ENCODE data around the gene NIPAL4.

The NIPAL4 gene

DNA sequence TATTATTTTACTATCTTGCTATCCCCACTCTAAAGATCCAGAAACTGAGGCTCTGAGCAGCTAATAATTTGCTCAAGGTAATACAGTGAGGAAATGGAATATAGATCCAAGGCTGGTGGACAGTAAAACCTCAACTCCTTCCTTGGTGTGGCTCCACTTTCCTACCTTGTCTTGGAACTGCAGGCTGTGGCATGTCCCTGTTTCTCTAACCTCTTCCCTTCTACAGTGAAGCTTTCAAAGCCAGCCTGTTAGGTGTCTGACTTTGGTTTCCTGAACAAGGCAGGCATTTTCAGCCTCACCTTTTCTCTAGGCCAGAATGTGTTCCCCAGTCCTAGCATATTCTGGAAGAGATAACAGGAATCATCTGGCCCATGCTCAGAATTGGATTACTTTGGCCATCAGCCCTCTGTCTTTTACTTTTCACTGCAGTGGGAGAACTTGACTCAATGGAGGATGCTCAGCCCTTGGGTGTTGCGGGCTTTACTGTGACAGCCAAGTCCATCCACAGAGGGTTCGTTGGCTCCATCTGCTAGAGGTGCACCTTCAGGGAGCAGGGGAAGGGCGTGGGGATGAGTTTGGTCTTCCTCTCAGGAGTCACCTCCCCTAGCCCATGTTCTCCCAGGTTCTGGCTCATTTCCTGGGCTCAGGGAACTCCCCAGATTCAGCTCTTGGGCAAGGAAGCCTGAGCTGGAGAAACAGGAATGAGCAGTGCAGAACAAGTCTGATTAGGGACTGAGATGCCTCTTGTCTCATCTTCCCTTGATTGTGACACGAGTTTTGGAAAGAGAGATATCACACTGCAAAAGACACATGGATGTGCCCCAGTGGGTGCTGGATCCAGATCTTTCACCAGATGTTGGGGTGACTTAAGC lies 1.1 kb downstream of the NIPAL4 start:
- DNase-seq (ENCODE audit: low read depth) = no peak
- no peak overlapping the region for H3K4me3 ChIP-seq (ENCODE audit: low read depth, low read length)

DNA sequence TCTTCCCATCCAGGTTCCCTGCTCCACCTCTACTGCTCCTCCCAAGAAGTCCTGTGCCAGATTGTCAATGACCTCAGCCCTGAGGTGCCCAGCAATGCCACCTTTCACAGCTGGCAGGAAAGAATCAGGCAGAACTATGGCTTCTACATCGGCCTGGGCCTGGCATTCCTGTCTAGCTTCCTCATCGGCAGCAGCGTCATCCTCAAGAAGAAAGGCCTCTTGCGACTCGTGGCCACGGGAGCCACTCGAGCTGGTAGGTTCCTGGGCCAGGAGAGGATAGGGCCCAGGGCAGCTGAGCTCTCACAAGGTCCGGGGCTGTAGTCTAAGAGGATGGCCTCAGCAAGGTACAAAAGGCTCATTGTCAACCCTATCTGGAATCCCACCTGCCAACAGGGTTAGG lies 3.1 kb downstream of the NIPAL4 start:
- no peak for DNase-seq (ENCODE audit: low read depth)
- no peak overlapping the region for H3K4me3 ChIP-seq (ENCODE audit: low read depth, low read length)

DNA sequence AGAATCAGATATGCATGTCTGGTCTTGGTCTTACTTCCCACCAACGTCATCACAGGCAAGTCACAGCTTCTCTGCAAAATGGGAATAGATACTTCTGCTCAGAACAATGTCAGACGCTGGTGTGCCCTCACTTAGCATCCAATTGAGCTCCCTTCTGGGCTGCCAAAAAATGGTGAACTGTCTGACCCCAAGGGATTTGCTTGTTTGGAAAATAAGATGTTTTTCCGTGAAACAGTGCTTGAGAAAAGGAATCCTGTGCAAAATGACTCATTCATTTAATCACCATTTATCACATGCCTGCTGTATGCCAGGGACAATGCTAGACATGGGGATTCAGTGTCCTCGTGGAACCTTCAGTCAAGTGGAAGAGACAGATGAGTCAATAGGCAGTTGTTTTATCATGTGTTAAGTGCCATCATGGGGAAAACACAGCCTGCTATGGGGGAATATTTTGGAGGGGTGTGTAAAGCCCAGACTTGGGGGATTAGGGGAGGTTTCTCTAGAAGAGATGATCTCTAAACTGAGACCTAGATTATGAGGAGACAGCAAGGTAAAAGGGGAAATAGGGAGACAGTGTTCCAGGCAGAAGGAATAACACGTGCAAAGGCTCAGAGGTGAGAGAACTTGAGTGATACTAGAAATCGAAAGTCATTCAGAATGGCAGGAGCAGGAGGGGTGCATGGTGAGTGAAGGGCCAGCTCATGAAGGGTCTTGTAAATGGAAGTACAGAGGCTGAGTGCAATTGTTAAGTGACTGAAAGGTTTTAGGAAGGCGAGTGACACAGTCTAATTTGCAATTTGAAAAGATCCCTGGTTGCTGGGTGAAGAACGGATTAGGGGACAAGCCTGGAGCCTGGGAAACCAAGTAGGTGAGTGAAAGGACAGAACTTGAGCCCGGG lies 3.9 kb downstream of the NIPAL4 start:
- H3K4me3 ChIP-seq (ENCODE audit: low read depth, low read length) = no peak overlapping the region
- peak; percentile 62 for DNase-seq (ENCODE audit: low read depth)

DNA sequence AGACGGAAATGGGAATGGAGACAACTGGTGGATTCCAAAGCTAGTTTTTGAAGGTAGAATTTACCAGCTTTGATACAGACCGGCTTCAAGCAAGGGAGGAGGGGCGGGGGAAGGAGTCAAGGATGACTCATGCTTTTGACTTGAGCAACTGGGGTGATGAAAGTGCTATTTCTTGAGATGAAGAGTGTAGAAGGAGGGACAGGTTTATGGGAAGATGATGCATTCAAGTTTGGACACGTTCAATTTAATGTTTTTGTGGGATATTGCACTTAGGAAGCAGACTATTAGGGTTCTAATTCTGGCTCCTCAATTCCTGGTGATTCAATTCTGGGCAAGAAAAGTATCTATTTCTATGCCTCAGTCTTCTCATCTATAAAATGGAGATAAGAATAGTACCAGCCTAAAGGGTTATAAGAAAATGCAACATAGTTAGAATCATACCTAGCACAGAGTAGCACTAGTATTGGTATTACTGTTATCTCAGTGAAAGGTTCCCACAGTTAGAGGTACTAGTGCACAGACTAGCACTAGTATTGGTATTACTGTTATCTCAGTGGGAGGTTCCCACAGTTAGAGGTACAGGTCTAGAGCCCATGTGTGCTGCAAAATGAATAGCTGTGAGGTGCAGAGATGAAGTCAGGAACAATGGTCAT lies 4.6 kb downstream of the NIPAL4 start:
- peak; percentile 90 for DNase-seq (ENCODE audit: low read depth)
- H3K4me3 ChIP-seq (ENCODE audit: low read depth, low read length) = no peak overlapping the region

DNA sequence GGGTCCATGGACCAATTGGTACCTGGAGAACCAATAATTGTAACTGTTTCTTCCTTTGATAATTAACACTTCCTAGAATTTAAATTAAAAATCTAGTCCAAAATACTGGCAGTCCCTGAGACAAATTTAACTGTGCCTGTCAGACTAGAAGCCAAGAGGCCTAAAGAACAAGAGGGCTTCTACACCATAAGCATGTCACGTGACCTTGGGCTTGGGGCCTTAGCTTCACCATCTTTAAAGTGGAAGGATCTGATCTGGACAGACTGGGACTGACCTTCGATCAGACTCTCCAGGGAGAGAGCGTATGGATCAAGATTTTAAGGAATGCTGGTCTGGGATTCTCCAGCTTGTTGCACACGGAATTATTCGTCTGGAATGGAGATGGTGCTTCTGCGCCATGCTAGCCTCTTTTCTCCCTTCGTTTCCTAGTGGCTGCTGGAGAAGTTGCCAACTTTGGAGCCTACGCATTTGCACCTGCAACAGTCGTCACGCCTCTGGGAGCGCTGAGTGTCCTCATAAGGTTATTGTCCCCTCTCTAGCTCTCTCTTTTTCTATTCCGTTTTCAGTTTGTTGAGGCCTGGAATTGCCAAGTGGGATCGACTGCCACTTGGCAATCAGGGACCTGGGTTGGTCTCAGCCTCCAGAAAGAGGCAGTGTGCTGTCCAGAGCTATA lies 8.4 kb downstream of the NIPAL4 start:
- H3K4me3 ChIP-seq (ENCODE audit: low read depth, low read length) = no peak overlapping the region

DNA sequence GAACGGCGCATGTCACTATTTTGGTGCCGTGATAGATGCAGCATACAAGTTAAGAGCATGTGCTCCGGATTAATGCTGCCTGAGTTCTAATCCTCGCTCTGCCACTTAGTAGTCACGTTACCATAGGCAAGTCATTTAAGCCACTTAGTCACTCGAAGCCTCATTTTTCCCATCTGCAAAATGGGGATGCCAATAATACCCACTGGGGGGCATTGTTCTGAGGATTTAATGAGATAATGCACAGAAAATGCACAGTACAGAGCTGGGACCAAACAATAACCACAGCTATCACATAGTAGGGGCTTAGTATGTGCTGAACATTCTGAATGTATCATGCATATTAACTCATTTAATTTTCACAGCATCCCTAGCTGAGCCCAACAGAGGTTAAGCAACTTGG lies 9.1 kb downstream of the NIPAL4 start:
- DNase-seq (ENCODE audit: low read depth) = no peak
- H3K4me3 ChIP-seq (ENCODE audit: low read depth, low read length) = no peak overlapping the region

More for the DNA sequence above, 8.4 kb downstream of the NIPAL4 start:
- no peak for DNase-seq (ENCODE audit: low read depth)

DNA sequence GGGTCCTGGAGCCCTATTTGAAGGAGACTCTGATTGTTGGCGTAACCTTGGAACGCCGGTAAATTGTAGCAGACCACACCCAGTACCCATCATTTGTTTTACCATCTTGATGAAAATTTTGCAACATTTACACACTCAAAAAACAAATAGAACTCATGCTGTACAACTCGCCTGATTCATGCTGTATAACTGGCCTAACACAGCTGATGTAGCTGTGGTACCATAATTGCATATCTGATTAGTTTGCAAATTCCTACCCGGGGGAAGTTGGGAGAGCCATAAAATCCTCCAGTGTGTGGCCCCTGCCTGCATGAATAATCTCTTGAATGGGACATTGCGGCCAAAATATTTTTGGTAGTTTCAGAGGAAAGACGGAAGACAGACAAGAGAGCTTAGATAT lies 9.7 kb downstream of the NIPAL4 start:
- no peak for DNase-seq (ENCODE audit: low read depth)
- H3K4me3 ChIP-seq (ENCODE audit: low read depth, low read length) = no peak overlapping the region

DNA sequence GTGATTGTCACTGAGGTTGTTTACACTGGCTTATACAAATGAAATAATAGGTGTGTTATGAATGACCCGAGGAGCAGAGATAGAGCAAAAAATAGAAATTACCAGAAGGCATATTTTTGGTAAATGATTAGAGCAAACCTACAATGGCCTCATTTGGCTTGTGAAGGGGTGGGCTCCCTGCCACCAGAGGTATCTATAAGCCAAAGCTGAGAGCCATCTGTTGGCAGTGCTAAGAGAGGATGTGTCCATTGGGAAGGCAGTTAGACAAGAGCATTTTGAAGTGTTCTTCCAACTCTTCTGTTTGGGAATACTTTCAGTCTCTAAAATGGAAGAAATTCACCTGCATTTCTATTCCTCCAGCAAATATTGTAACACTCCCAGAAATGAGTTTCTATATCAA lies 10.6 kb downstream of the NIPAL4 start:
- no peak for DNase-seq (ENCODE audit: low read depth)
- no peak overlapping the region for H3K4me3 ChIP-seq (ENCODE audit: low read depth, low read length)

DNA sequence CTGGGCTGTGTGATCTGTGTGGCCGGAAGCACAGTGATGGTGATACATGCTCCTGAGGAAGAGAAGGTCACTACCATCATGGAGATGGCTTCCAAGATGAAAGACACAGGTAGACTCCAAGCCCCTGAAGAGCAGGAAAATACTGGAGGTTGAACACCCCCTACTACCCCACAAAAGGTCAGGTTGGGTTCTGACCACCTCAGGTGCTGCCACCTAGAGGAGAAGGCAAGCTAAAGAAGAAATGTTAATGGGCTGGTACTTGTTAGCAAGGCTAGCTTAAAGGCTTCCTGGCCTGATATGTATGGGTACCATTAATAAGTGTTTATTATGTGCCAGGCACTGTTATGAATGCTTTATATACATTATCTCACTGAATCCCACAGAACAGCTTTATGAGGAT lies 11.7 kb downstream of the NIPAL4 start:
- DNase-seq (ENCODE audit: low read depth) = no peak
- no peak overlapping the region for H3K4me3 ChIP-seq (ENCODE audit: low read depth, low read length)

DNA sequence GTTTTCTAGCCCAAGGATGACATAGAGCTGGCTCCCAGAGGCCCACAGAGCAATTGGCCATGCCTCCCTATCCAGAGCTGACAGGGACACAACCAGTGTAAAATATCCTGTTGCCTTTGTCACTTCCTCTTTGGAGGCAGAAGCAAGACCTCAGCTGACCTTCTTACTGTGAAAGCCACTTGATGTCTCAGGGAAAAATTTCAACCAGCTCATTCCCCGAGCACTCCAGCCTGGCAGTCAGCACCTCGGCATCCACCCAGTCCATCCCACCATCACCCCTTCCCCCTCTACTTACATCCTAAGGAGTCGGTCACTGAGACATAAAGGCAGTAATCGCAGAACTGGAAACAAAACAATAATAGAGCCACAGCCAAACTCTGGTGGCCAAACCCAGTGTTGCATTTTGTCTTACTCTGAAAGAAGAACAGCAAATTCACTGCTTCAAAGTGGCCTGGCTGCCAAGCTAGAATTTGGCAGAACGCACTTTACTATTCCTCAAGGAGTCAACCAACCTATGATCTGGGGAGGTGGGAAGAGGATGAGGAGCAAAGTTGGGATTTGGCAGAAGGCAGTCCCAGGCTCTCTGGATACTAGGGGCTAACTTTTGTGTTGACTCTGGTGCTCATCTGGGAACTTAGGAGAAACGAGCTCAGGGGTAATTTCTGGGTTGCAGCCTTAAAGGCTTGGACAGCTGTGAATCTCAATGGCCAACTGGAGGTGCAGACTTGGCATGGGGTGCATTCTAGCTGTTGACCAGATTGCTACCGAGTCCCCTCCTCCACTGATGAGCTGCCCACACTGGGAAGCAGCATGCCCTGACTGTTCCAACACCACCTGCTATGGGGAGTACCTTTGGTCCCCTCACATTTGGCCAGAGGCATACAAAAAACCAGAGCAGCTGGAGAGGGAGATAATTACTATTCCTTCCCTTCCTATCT lies 13.6 kb downstream of the NIPAL4 start:
- DNase-seq (ENCODE audit: low read depth) = no peak
- no peak overlapping the region for H3K4me3 ChIP-seq (ENCODE audit: low read depth, low read length)

DNA sequence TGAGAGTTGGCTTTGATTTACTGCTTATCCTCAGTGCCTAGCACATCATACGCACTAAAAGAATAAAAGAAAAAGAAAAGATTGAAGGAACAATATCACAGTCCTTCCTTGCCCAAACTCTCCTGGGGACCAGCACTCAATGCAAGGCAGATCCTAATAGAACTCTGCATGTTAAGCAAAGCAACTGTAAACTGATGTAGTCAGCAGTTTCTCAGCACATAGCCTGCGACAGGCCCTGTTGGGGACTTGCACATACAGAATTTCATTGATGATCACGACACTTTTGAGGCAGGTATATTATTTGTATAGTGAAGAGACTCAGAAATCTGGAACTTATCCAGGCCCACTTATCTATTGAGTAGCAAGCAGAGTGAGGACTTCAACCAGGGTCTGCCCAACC lies 15.4 kb downstream of the NIPAL4 start:
- no peak overlapping the region for H3K4me3 ChIP-seq (ENCODE audit: low read depth, low read length)
- DNase-seq (ENCODE audit: low read depth) = no peak

DNA sequence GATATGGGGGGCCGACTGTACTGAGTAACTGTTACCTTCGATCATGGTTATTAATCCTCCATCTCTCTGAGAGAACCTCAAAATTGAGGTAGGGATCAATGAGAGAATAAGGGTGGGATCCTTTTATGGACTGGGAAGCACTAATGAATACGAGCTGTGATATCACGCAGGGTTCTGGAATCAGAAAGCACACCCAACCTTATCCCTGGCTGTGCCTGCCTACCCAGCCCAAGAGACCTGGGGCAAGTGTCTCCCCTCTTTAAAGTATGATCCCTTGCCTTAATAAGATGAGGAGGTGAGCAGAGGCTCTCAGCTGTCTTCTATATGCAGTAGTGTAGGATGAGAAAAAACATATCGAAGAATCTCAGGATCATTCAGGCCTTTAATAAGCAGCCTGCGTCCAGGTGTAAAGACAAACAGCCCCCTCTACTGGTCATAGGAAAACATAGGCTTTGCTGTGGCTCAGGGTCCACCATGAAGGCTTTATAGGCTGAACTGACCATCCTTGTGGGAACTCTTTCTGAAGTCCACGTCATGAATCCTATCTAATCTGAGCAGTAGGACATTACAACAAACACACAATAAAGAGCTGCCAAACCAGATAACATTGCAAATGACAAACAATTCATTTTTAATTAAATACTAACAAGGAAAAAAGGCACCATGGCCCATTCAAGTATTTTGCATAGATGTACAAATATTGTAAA lies 16.8 kb downstream of the NIPAL4 start:
- H3K4me3 ChIP-seq (ENCODE audit: low read depth, low read length) = no peak overlapping the region
- DNase-seq (ENCODE audit: low read depth) = peak; percentile 36

DNA sequence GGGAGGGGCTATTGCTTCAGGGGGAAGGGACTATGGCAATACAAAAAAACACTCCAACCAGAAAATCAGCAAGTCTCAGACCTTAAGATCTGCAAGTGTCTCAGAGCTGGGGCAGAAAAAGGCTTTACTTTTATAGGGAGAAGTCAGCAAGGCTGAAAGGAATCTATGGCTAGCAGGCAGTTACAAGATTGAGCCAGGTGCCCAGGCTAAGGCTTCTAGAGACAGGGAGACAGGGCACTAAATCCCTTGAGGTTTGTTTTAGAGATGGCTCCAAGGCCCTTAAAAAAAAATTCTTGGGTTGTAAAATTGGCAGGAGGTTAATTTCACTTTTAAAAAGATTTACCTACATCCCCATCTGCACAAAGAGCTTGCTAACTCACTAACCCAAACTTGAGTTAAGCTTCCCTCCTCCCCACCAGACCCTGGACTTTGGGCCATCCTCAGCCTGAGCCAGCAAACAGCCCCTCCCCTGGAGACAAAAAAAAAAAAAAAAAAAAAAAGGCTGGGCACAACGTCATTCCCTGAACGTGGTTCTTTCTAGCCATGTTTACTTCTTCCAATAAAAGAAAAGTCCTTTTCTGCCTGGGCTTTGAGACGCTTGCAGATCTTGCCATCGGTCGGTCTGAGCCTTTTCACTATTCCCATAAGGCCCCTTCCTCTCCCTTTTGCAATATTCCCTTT lies 17.9 kb downstream of the NIPAL4 start:
- no peak for DNase-seq (ENCODE audit: low read depth)
- H3K4me3 ChIP-seq (ENCODE audit: low read depth, low read length) = no peak overlapping the region

DNA sequence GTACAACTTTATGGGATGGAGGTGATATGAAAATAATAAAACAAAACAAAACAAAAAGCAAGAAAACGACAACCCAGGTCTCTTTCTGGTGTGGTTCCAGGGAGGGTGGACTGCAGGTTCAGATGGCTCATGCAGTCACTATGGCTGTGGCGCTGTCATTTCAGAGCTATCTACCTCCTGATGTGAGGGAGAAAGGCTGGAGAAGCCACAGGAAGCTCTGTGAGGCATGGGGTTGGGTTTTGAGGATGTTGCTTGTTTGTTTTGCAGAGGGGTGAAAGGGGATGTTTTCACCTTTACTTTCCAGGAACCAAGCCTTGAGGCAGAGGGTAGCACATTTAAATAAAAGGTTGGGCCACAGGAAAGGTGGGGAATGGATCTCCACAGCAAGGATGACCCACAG lies 18.7 kb downstream of the NIPAL4 start:
- no peak for DNase-seq (ENCODE audit: low read depth)
- H3K4me3 ChIP-seq (ENCODE audit: low read depth, low read length) = no peak overlapping the region

DNA sequence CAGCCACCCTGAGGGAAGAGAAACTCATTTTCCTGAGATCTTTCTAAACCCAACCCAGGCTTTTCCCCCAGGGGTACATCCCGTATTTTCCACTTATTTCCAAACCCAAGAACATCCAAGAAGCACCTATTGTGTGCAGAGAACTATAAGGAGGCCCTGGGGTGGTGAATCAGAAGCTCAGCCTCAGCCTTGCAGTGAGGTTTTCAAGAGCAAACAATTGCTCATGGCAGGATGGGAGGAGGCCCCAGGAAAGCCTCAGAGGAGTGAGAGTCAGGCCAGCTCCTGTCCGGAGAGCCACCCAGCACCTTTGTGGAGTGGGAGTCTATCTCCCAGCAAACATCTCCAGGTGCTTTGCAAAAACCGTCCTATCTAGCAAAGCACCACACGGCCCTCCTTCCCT lies 19.2 kb downstream of the NIPAL4 start:
- no peak overlapping the region for H3K4me3 ChIP-seq (ENCODE audit: low read depth, low read length)
- DNase-seq (ENCODE audit: low read depth) = no peak

DNA sequence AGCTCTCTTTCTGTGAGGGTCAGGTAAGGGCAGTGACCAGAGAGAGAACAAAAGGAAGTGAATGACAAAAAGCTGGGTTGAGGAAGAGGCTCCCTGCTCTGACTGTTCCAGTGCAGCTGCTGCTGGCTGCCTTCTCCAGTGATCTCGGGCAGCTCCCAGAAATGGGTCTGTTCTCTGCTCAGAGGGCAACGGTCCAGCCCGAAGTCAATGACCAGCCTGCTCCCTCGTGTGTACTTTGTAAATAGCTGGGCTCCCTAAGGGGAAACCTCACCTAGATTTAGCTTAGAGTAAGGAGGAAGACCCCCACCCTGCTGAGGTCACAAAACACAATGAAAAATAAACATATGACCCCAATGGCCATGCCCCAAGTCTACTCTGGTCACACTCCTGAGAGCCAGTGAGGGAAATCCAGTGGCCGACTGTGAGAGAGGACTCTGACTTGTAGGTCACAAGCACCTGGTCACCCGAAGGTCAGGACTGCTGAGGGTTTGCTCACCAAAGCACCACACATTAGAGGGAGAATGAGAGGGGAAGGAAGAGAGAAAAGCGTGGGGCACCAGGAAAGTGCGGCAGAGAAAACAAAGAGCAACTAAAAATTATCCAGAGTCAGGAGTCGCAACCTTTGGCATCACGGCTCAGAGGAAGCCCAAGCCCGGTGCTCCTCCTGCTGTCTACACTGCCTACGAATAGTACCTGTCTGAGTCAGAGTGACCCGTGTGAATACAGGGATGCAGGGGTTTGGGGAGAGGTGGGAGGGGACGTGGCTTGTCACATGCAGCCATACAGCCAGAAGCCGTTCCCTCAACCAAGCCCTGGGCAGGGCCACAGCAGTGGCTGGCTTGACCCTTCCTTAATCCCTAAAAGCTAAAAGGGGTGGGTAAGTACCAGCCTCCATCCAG lies 19.8 kb downstream of the NIPAL4 start:
- no peak for DNase-seq (ENCODE audit: low read depth)
- H3K4me3 ChIP-seq (ENCODE audit: low read depth, low read length) = no peak overlapping the region

Measured in skeletal muscle cell (primary cell).